Cardiac septum (tissue), 1 donor: ENCODE results near the gene BTBD16. TPM values are rescaled to one million over a fixed set of nuclear protein-coding genes. Genes with fewer than 3 reads are reported as not detected.
A peak's percentile ranks its signal among the peaks of the same experiment; 100 is the strongest.

Experiments
- DNase-seq: peaks from one replicate; pipeline ENCODE4 v3.0.0-alpha.2; 2020; ENCODE audit warnings: low spot score
- intact Hi-C: fragments of 100-400 bp; cut with DNase I; formaldehyde crosslinking; loops from one replicate; pipeline ENCODE4 v1.14.0; 2022
- total RNA-seq: library from RNA; stranded (reverse); fragmentation: NEBNext Ultra II Directional; extraction: Animal tissue kit (Norgen Biotek cat#: 25700); gene quantifications from one replicate; pipeline ENCODE4 v1.2.1, GENCODE V29; 2021
- donor health status: DM: no; HTN: no; CAD: no.

The BTBD16 gene
- total RNA-seq, 1 donor from 2014 or later = not detected

DNA sequence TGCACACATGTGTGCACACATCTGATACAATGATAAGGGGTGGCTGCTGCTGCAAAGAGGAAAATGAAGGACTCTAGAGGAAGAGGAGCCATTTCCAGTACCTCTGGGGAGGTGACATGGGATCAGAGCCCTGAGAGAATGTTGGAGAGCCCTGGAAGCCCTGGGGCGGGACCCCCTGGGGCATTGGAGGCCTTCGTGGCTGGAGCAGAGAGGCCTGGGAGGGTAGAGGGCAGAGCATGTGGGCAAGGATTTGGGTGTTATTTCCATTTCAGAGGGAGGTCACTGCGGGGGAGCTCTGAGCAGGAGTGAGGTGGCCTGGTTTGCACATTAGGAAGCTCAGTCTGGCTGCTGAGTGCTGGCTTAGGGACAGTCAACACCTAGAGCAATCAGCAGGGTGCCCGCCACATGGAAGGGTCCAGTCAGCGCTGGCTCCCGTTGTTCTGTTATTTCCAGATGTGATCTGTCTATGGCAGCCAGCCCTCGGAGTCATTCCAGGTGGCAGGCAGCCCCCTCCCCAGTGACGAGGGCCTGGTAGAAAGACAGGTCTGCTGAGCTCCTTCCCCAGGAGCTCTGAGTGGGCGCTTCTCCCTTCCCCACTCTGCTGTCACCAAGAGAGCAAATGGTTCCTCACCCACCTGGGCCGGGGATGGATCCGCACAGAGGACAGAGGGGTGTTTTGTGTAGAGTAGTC, 24.1 kb upstream of the BTBD16 start:
- DNase-seq = peak; percentile 72
- intact Hi-C loops = no loop called here

DNA sequence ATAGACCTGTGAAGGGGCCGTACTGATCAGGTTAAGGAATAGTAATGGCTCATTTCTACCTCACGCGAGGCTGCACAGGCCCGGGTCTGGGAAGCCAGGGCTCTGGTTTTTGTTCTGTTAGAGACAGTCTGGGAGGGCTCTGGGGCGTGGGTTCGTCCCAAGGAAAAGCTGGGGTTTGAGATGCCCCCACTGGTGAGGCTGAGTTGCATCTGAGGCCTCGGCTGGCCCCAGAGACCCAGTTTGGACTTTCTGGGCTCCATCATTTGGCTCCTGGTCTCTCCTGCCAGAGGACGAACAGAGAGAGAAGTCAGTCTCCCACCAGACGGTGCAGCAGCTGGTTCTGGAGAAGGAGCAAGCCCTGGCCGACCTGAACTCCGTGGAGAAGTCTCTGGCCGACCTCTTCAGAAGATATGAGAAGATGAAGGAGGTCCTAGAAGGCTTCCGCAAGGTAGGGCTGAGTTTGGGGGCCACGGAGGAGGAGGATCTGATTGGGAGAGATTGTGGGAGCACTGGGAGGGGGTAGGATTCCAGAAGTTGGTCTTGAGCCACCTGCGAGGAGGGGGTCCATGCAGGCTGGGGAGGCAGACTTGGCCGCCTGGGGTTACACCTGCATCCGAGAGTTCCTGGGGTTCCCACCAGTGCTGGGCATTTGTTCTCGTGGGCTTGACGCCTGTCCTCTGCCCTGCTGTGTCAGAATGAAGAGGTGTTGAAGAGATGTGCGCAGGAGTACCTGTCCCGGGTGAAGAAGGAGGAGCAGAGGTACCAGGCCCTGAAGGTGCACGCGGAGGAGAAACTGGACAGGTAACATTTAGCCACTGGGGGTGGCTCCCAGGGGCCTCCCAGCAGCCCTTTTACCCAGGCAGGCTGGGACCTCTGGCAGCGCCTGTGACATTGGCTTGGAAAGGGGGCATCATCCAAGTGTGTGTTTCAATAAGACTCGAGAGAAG, 22.5 kb upstream of the BTBD16 start:
- intact Hi-C loops = no loop called here

DNA sequence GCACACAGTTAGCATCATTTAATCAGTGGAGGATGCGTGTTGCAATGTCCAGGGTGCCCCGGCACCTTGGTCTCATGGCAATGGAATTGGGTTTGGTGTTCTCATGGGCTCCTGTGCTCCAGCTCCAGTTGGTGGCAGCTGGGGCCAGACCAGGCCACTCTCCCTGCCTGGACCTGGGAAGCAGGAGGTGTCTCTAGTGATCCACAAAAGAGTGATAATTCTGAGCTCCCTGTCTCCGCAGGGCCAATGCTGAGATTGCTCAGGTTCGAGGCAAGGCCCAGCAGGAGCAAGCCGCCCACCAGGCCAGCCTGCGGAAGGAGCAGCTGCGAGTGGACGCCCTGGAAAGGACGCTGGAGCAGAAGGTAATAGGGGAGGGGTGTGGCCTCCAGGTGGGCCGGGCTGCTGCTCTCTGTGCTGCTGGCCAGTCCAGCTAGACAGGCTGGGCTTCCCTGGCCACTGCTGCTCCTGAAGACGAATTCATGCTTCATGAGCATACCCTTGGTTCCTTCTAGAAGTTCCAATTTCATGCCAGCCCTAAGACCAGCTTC, 21.7 kb upstream of the BTBD16 start:
- intact Hi-C loops = no loop called here
- peak; percentile 70 for DNase-seq

More for the DNA sequence above, 22.5 kb upstream of the BTBD16 start:
- DNase-seq = peak; percentile 66

DNA sequence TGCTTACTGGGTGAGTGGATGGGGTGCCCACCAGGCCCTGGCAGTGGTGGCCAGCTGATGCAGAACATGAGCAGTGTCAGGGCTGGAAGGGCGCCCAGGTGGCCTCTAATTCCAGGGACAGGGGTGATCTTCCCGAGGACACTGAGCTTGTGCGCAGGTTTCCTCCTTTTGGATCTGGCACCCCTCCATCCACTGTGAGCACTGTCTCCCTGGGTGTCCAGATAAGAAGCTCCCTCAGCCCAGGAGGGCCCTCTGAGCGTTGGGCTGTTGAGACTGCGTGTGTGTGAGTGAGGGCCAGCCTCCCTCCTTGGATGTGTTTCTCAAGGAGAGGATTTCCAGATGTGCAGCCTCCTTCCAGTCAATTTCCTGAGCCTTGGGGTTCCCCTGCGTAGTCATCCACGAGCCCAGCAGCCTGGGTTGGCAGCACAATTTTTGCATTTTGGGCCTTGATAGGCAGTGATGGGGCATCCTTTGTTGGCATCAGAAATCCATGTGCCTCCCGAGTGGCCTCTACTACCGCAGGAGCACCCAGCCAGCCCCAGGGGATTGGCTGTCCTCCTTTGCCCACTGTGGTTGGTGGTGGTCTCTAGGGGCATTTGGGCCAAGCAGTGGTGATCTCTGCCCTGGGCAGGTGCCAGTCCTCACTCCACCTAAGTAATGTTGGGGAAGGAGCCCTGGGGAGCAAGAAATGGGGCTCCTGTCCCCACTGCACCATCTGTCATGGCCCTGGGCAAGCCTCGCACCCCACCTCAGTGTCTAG, 20.9 kb upstream of the BTBD16 start:
- peak; percentile 77 for DNase-seq
- intact Hi-C loops = no loop called here

DNA sequence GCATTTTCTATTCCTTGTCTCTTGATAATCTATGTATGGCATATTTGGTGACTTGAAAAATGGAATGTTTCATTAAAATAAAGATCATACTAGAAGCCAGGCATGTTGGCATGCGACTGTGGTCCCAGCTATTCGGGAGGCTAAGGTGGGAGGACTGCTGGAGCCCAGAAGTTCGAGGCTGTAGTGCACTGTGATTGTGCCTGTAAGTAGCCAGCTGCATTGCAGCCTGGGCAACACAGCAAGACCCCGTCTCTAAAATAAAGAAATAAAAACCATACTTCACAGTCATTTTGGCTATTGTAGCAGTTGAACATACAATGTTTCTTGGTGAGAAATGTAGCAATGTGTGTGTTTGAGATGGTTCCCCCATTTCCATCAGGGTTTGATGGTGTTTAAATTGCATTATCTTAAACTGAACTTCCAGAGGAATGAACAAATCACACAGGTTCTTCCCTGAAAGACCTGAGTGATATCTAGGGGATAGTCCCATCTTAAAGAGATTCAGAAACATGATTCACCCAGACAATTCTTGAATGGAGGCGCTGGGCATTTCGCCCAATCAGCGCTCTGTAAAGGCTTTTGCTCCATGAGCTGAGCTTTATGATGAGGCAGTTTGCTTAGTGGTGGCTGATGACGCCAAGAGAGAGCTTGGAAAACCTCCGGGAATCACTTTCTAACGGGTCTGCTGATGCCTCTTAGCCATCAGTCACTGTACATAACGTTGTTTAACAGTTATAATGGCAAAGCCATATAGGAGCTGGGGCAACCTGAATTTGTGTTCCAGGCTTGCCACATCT, 19.4 kb upstream of the BTBD16 start:
- peak; percentile 54 for DNase-seq
- intact Hi-C loops = no loop called here

DNA sequence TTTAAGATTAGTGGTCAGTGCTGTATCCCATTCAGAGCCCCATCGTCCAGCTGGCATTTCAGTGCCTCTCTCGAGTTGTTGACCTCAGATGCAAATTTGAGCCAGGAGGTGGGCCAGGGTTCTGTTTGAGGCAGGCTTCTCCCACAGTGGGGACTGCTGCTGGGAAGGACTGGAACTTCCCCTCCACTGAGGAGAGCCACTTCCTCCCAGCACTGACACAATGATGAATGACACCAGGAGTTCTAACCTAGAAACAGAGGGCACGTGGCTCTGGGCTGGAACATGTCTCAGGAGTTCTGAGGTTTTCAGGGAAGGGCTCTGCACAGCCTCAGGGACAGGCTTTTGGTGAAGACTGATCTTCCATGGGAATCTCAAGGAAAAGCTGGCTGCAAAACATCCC, 18.3 kb upstream of the BTBD16 start:
- intact Hi-C loops = no loop called here
- no peak for DNase-seq

DNA sequence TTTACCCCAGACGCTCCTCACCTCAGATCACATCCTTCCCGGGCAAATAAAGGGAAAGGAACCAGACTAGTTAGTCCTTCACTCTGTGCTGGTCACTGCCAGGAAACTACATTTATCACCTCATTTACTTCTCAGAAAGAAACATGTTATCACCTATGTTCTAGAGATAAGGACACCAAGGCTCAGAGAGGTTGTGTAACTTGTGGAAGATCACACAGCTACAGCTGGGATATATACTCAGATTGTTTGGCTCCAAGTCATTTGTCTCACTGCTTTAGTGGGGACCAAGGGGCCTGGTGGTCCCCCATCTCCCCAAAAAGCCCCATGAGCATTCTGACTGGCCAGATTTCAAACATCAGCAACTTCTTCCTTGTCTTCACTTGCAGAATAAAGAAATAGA, 17.5 kb upstream of the BTBD16 start:
- intact Hi-C loops = no loop called here
- DNase-seq = no peak

DNA sequence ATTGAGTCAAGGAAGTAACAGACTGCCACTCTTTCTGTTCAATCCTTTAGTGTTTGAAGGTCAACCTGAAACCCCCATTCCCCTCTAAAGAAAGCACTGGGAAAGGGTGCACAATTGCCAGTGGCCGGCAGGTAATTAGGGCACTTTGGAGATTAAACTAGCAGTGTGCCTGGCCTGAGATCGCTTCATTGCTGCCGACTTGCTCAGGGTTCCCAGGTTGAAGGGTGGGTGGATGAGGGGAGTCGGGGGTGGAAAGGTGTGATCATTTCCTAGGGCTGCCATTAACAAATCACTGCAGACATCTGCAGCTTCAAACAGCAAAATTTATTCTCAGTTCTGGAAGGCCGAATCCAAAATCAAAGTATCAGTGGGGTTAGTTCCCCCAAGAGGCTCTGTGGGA, 16.3 kb upstream of the BTBD16 start:
- intact Hi-C loops = no loop called here
- DNase-seq = peak; percentile 63

DNA sequence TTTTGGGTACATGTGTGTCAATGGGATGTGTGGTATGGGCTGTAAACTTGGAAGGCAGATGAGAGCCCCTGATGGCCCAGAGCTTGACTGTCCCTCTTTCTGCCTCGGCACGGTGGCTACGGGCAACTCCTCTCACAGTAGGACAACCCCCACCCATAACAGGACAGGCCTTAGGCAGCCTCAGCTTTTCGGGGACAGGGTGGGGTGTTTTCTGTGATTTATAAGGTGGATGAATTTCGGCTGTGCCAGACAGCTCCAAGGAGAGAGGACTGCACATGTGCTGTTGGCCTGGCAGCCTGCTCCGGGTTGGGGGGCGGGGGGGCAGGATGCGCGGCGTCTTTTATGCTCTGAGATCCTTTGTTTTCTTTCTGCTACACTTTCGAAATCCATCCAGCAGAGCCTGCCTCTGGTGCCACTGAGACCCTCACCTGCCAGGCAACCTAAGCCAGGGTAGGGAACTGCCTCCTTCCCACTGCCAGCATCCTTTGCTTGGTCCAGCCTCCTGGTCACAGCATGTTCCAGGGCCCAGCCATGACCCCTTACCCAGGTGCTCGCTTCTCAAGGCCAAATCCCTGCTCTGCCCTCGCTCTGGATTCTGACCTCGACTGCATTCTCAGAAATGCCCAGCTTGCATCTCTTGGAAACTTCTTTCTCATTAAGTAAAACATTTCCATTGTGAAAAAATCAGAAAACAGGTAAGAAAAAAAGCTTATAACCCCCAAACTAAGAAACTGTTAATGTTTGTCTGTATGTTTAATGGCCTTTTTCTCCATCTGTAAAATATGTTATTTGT, 15.4 kb upstream of the BTBD16 start:
- intact Hi-C loops = no loop called here
- DNase-seq = peak; percentile 58

DNA sequence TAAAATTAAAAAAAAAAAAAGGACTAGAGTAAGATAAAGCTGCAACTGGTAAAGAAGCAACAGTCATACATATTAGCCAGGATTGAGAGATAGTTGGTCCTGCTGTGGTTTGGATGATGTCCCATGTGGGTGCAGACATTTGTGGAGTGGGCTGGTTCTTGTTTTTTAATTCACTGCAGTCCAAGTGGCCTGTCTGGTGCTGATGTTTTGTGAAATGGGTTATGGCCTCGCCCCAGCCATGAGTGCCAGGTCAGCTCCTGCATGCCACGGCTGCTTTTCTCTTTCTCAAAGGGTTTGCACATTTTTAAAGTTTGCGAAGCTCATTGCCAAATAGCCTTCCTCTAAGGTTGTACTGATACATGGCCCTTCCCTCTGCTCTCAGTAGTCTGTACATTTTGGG, 14.1 kb upstream of the BTBD16 start:
- no peak for DNase-seq
- intact Hi-C loops = no loop called here

DNA sequence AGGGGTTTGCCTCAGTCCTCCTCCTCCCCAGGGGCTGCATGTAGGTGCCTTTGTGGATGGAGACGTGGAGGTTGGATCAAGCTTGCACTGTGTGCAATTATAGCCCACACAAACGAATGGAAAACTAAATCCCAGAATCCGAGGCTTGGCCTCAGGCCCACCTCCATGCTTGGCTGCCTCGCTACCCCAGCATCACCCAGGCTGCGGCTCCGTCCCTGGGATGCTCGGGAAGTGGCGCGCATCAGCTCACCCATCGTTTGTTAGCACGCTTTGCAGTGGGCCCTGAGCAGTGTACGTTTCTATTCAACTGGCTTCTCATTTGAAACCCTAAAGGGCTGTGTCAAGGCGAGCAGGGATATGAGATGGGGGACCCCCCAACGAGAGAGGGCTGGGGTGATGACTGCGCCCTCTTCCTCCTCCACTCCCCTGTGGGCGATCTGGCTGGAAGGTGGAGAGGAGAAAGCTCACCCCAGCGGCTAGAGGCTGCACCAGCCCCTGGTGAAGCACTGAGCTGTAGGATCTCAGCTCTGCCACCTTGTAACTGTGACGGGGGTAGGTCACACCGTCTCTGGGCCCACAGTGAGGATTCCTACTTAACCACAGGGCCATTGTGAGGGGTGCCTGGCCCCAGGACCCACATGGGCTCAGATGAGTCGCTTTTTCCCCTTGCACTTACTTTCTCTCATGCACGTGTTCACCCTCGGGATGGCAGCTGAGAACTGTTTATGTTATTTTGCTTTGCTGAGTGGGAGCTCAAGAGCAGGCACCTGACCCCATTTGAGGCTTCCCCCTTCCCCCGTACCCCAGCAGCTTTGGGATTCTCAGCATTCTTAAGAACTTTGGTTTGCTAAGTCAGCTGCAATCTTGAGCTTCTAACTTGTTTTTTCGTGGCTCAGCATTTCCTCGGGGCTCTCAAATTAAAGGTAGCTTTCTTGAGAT, 12.7 kb upstream of the BTBD16 start:
- intact Hi-C loops = no loop called here
- peak; percentile 70 for DNase-seq

DNA sequence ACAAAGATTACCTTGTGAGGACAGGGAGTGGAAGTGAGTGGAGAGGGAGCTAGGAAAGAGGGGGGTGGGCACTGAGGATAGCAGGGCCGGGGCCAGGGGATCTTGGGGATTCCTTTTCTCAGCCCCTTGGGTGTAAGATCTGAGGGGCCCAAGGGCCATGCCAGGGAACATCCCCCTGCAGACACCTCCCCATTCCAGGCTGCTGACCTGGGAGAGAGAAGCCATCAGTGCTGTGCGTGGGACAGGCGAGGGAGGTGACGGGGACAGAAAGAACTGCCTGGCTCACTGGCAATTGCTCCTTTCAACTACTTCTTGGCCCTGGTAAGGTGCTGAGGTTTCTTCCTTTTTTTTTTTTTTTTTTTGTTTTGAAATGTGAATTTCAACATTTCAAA, 12.0 kb upstream of the BTBD16 start:
- intact Hi-C loops = no loop called here
- peak; percentile 51 for DNase-seq

DNA sequence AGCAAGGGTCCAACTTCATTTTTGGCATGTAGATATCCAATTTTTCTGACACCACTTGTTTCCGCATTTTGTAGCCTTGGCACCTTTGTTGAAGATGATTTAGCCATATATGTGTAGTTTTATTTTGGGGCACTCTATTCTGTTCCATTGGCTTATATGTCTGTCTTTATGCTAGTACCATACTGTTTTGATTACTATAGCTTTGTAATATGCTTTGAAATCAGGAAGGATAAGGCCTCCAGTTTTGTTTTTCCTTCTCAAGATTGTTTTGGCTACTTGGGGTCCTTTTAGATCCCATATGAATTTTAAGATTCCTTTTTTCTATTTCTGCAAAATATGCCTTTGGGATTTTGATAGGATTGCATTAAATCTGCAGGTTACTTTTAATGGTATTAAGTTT, 9.5 kb upstream of the BTBD16 start:
- intact Hi-C loops = loop anchor here (10.0 kb wide), 1 partner anchor 207 kb away; no protein-coding TSS in a partner anchor
- no peak for DNase-seq

DNA sequence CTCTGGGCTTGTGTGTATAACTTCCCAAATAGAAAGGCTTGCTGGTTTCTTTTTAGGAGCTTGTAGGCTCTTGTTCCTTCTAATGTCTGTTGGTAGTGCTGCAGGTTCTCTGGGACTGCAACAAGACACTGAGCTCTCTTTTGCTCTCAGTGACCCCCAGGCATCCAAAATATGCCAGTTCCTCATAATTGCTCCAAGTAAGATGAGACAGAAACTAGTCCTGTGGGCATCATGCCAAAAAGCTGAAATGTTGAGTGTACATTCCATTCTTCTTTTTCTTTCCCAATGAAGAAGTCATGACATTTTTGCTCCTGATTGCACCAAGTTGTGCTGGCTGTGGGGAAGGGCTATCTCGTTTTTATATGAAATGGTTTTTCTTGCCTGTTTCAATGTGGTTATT, 7.1 kb upstream of the BTBD16 start:
- DNase-seq = no peak
- intact Hi-C loops = loop anchor here (10.0 kb wide), 1 partner anchor 209 kb away; no protein-coding TSS in a partner anchor

DNA sequence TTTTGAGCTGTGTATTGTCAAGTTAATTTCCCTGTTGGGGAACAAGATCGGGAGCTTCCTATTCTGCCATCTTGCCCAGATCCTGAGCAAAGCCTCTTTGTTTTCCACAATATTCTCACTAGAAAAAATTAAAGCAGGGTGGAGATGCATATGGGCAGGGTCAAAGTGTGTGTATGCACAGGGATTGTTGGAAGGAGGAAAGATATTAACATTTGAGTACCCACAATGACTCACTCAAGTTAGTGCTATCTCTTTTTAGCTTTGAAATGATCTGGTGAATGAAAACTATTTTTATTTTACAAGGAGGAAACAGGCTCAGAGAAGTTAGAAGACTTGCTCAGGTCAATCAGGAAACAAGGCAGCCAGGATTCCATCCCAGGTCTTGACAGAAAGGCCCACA, 6.7 kb upstream of the BTBD16 start:
- intact Hi-C loops = loop anchor here (10.0 kb wide), 1 partner anchor 210 kb away; no protein-coding TSS in a partner anchor
- DNase-seq = no peak

DNA sequence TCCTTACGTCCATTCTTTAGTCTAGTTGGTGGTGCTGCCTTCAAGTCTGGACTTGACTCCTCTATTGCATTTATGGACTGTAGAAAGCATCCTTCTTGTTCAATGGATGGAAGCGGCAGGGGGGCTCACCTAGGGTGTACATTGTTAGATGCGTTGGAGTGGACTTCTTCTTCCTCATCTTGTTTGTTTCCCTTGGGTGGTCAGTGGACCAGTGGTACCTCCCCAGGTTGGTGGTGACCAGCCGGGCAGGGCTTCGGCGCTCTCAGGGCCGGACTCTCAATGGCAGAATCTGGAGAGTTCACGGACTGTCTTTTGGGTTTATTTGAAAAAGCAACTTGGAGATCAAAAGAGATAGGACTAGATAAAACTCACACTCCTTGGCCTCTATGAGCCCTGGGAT, 6.2 kb upstream of the BTBD16 start:
- intact Hi-C loops = loop anchor here (5.0 to 10.0 kb wide), 2 partner anchors 123 to 210 kb away; no protein-coding TSS in a partner anchor
- DNase-seq = no peak

DNA sequence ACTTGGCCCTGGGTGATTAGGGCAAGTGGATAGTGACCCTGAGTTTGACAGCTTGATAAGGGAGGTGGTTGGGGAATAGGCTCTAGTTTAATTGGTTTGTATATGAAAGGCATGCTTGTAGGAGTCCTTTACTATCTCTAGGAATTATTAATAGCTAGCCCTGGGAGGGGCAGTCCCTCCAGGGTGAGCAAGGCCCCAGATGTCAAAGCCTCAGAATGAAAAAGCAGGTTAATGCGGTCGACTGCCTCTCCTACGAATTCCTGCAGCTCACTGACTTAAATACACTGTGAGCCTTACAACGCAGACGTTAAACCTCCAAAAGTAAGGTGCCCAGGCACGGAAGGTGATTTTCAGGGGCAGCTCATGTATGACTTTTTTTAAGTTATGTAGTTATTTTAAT, 5.2 kb upstream of the BTBD16 start:
- no peak for DNase-seq
- intact Hi-C loops = loop anchor here (5.0 to 10.0 kb wide), 2 partner anchors 124 to 211 kb away; no protein-coding TSS in a partner anchor
